Peyer's patch (tissue), 4 donors: ENCODE results near the gene WDR7. TPM values are rescaled to one million over a fixed set of nuclear protein-coding genes. Genes with fewer than 3 reads are reported as not detected.

Experiments
- DNase-seq, 3 donors: peaks; one replicate each; pipeline ENCODE4 v3.0.0-alpha.2; 2017 to 2019
- H3K27ac ChIP-seq, 4 donors: fragments of 200-600 bp; sonication (generic); one replicate each; pipeline ENCODE4 v1.5.1; 2016 to 2019
- H3K27me3 ChIP-seq, 2 donors: fragments of 200-600 bp; sonication (generic); one replicate each; pipeline ENCODE4 v1.5.1; 2019
- H3K36me3 ChIP-seq, 3 donors: fragments of 200-600 bp; sonication (generic); one replicate each; pipeline ENCODE4 v1.5.1; 2016 to 2019
- H3K4me1 ChIP-seq, 4 donors: fragments of 200-600 bp; sonication (generic); one replicate each; pipeline ENCODE4 v1.5.1; 2016 to 2019
- H3K4me3 ChIP-seq, 4 donors: fragments of 200-600 bp; sonication (generic); 1 replicate in 3 of 4; 2 replicates in 1 of 4; pipeline ENCODE4 v1.5.1; 2016 to 2019; ENCODE audit warnings: mild to moderate bottlenecking in 1 of 4
- H3K9me3 ChIP-seq, 4 donors: fragments of 200-600 bp; sonication (generic); one replicate each; pipeline ENCODE4 v1.5.1; 2016 to 2019; ENCODE audit warnings: mild to moderate bottlenecking in 1 of 4
- CTCF ChIP-seq, 6 experiments: fragments of 450-650 bp in 4 of 6; fragments of 200-600 bp in 2 of 6; sonication (generic) in 1 of 6; IDR thresholded peaks; one replicate each; pipeline ENCODE4 v1.5.1; 2017 to 2019; ENCODE audit warnings: antibody characterized with exemption in 6 of 6, mild to moderate bottlenecking in 3 of 6, moderate library complexity in 1 of 6
- POLR2A ChIP-seq, 2 donors: fragments of 450-650 bp; IDR thresholded peaks; one replicate each; pipeline ENCODE4 v1.5.1; 2017; ENCODE audit warnings: antibody characterized with exemption in 2 of 2, mild to moderate bottlenecking in 2 of 2, moderate library complexity in 2 of 2
- total RNA-seq, 4 donors: library from RNA; depleted of rRNA; stranded (reverse); fragments of >200 nt; gene quantifications; one replicate each; pipeline ENCODE4 v1.1.0, GENCODE V29; 2016

Gene WDR7
- total RNA-seq, 4 donors from 2014 or later, result 28.0 to 60.2 (median 34.4) TPM

DNA sequence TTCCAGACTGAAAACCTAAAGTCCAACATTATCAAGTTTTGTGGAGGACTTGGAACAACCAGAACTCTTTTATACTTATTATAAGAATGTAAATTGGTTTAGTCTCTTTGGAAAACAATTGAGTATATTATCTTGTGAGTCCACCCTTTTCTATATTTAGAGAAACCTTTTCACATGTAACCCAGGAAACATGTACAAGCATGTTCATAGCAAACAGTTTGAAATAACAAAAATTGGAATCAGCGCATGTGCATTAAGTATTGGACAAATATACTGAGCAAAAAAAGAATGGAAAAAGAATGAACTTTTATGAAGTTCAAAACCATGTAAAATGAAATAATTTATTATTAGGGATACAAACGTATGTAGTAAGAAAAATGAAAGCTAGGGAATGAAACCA, 246.0 kb downstream of the WDR7 start:
- no peak overlapping the region for H3K4me3 ChIP-seq
- no peak for DNase-seq
- H3K9me3 ChIP-seq, result no peaks in the 10 kb centered on the region
- no peaks in the 10 kb centered on the region for H3K36me3 ChIP-seq
- H3K4me1 ChIP-seq, result peaks cover 0 to under 1% (median 0%) of the 10 kb centered on the region in 4 donors
- no peaks in the 10 kb centered on the region for H3K27me3 ChIP-seq
- no peak overlapping the region for H3K27ac ChIP-seq
- TF ChIP-seq POLR2A (IDR thresholded peaks at IDR 0.05) (no peak), CTCF (IDR thresholded peaks at IDR 0.05) (no peak)

- H3K27ac ChIP-seq, result no peak overlapping the region
- no peak for DNase-seq
- no peak for TF ChIP-seq CTCF (IDR thresholded peaks at IDR 0.05)
- no peaks in the 10 kb centered on the region for H3K9me3 ChIP-seq
- H3K27me3 ChIP-seq, result no peaks in the 10 kb centered on the region
- no peaks in the 10 kb centered on the region for H3K36me3 ChIP-seq
- no peak overlapping the region for H3K4me3 ChIP-seq
- H3K4me1 ChIP-seq, result peaks cover 0 to 4% (median 0%) of the 10 kb centered on the region in 4 donors
Observed at GRCh38 chr18:56899660-56900059, 248.5 kb downstream of the WDR7 start.

DNA sequence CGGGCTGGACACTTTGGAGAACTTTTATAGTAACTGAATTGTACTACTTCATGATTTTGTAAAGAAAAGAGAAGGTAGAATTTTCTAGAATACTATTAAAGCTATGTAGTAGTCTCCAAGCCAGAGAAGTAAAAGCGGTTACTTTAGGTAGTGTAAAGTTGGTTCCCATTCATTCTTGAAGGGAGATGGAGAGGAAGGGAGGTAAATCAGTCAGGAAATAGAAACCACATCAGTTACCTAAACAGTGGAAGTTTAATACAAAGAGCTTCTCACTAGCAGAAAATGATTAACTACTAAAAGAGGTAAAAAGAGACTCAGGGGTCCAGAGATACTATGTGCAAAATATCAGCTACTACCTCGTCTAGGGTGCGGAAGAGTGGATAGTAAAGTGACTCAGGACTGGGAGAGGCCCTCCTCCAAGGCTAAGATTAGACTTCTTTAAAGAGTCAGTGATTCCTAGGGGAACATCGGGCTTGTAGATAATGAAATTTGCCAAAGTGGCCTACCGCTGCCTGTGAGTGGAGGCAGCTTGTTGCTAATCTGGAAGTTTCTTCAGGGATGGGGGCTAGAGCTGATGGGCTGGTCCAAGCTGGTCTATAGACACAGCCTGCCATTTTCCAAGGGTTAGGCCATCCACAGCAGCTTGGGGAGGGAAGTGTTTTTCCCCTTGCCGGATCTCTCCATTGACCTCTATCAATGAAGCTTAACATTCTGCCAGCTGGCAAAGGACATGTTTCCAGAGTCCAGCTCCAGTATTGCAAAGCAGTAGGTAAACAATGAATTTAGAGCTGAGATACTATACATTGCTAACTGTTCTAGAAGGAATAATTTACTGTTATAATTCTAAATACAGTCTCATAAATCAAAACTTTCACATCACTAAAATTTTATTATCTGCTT, 249.3 kb downstream of the WDR7 start:
- H3K27me3 ChIP-seq, result no peaks in the 10 kb centered on the region
- H3K27ac ChIP-seq, result no peak overlapping the region
- no peaks in the 10 kb centered on the region for H3K9me3 ChIP-seq
- DNase-seq, result no peak
- TF ChIP-seq POLR2A (IDR thresholded peaks at IDR 0.05), result no peak
- no peak for TF ChIP-seq CTCF (IDR thresholded peaks at IDR 0.05)
- H3K36me3 ChIP-seq, result no peaks in the 10 kb centered on the region
- H3K4me3 ChIP-seq, result no peak overlapping the region
- peaks cover 0 to 4% (median 0%) of the 10 kb centered on the region in 4 donors for H3K4me1 ChIP-seq

- peaks cover 0 to 4% (median 0%) of the 10 kb centered on the region in 4 donors for H3K4me1 ChIP-seq
- TF ChIP-seq POLR2A (IDR thresholded peaks at IDR 0.05), result no peak
- no peak for TF ChIP-seq CTCF (IDR thresholded peaks at IDR 0.05)
- H3K9me3 ChIP-seq, result no peaks in the 10 kb centered on the region
- no peak overlapping the region for H3K4me3 ChIP-seq
- no peak for DNase-seq
- no peaks in the 10 kb centered on the region for H3K36me3 ChIP-seq
- no peaks in the 10 kb centered on the region for H3K27me3 ChIP-seq
- H3K27ac ChIP-seq, result no peak overlapping the region
Observed at GRCh38 chr18:56901919-56902318, 250.8 kb downstream of the WDR7 start.

DNA sequence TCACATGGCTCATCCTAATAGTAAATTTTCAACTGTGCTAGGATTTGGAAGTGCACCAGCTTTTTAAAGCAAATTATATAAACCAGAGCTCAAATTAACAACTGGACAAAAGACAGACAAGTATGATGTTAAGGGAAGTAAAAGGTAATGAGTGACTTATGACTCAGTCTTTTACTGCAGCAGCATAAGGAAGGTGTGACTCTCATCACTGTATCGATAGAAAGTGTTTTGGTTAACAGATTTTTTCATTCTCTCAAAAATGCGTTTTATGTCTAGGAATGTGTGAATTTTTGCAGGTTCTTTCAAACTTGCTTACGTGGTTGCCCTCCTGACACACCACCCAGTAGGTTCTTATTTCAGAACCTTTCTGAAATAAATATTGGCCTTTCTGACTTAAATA, 251.5 kb downstream of the WDR7 start:
- DNase-seq, result no peak
- Histone ChIP-seq H3K36me3 (no peaks in the 10 kb centered on the region), H3K9me3 (no peaks in the 10 kb centered on the region), H3K27me3 (no peaks in the 10 kb centered on the region), H3K4me1 (peaks cover 0 to 4% (median 0%) of the 10 kb centered on the region in 4 donors), H3K4me3 (no peak overlapping the region), H3K27ac (no peak overlapping the region)
- TF ChIP-seq POLR2A (IDR thresholded peaks at IDR 0.05) (no peak), CTCF (IDR thresholded peaks at IDR 0.05) (no peak)
